Measurements from ENCODE around the gene TRERF1.

Gene TRERF1

GRCh38 chr6:42297661-42298060, 154.1 kb downstream of the TRERF1 start:
- DNase-seq: no peak

- DNase-seq: no peak
Observed at GRCh38 chr6:42296614-42297013, 155.1 kb downstream of the TRERF1 start.

- DNase-seq: no peak
Observed at GRCh38 chr6:42295677-42296076, 156.0 kb downstream of the TRERF1 start.

GRCh38 chr6:42295181-42295580, 156.5 kb downstream of the TRERF1 start:
- no peak for DNase-seq

GRCh38 chr6:42294759-42295158, 157.0 kb downstream of the TRERF1 start:
- no peak for DNase-seq

- DNase-seq: no peak
Observed at GRCh38 chr6:42293386-42293977, 158.2 kb downstream of the TRERF1 start.

- DNase-seq: peak; percentile 30
Observed at GRCh38 chr6:42292004-42292740, 159.6 kb downstream of the TRERF1 start.

- DNase-seq: no peak
Observed at GRCh38 chr6:42287756-42288155, 164.0 kb downstream of the TRERF1 start.

- DNase-seq: peak; percentile 52
Observed at GRCh38 chr6:42281570-42281969, 170.2 kb downstream of the TRERF1 start.

- DNase-seq: no peak
Observed at GRCh38 chr6:42280966-42281533, 170.7 kb downstream of the TRERF1 start.

GRCh38 chr6:42279966-42280629, 171.6 kb downstream of the TRERF1 start:
- no peak for DNase-seq

- DNase-seq: no peak
Observed at GRCh38 chr6:42279144-42279781, 172.5 kb downstream of the TRERF1 start.

GRCh38 chr6:42278131-42278853, 173.4 kb downstream of the TRERF1 start:
- no peak for DNase-seq

- no peak for DNase-seq
Observed at GRCh38 chr6:42276034-42276890, 175.5 kb downstream of the TRERF1 start.

GRCh38 chr6:42275376-42276033, 176.2 kb downstream of the TRERF1 start:
- no peak for DNase-seq

GRCh38 chr6:42274898-42275297, 176.8 kb downstream of the TRERF1 start:
- no peak for DNase-seq

- no peak for DNase-seq
Observed at GRCh38 chr6:42271834-42272805, 179.6 kb downstream of the TRERF1 start.

- no peak for DNase-seq
Observed at GRCh38 chr6:42269974-42270510, 181.7 kb downstream of the TRERF1 start.

- DNase-seq: no peak
Observed at GRCh38 chr6:42269553-42269952, 182.2 kb downstream of the TRERF1 start.

- no peak for DNase-seq
Observed at GRCh38 chr6:42268835-42269204, 182.9 kb downstream of the TRERF1 start.

Measured in activated naive CD4-positive, alpha-beta T cell treated with Interleukin-2 at 50 U/mL for 16 hours (primary cell).